HepG2 (cell line): ENCODE results near the gene GJD4. TPM values are rescaled to one million over a fixed set of nuclear protein-coding genes. Genes with fewer than 3 reads are reported as not detected.
A peak's percentile ranks its signal among the peaks of the same experiment; 100 is the strongest.

Source experiments
- BCL6 ChIP-seq: IDR thresholded peaks from 2 replicates; pipeline ENCODE4 v1.6.1; 2016; ENCODE audit warnings: missing genetic modification reagents, missing compliant biosample characterization
- FOXC1 ChIP-seq: sonication (generic); formaldehyde crosslinking; IDR thresholded peaks from 2 replicates; pipeline ENCODE4 v1.8.0; 2022; ENCODE audit warnings: mild to moderate bottlenecking, missing genetic modification reagents, borderline replicate concordance
- HMG20B ChIP-seq: conservative IDR thresholded peaks from 2 replicates; pipeline ENCODE4 v1.6.1; 2016; ENCODE audit warnings: missing genetic modification reagents, missing compliant biosample characterization
- HNRNPH1 ChIP-seq: fragments of 200-400 bp; formaldehyde crosslinking; optimal IDR thresholded peaks from 2 replicates; pipeline ENCODE3; 2017; ENCODE audit warnings: mild to moderate bottlenecking, low read depth, low read length
- NFIB ChIP-seq: sonication (generic); formaldehyde crosslinking; IDR thresholded peaks from 2 replicates; pipeline ENCODE4 v1.9.0; 2021; ENCODE audit warnings: missing genetic modification reagents, mild to moderate bottlenecking, borderline replicate concordance
- NFRKB ChIP-seq: fragments of 450-650 bp; IDR thresholded peaks from 2 replicates; pipeline ENCODE4 v1.6.1; 2017
- PCBP2 ChIP-seq: fragments of 200-400 bp; formaldehyde crosslinking; optimal IDR thresholded peaks from 2 replicates; pipeline ENCODE3; 2018; ENCODE audit warnings: low read length, low read depth; ENCODE audit not compliant: poor library complexity, severe bottlenecking
- RARA ChIP-seq: IDR thresholded peaks from 2 replicates; pipeline ENCODE4 v1.6.1; 2016; ENCODE audit warnings: missing genetic modification reagents, missing compliant biosample characterization
- SRSF9 ChIP-seq: fragments of 200-400 bp; formaldehyde crosslinking; IDR thresholded peaks from 2 replicates; pipeline ENCODE4 v1.6.1; 2018; ENCODE audit warnings: borderline replicate concordance, mild to moderate bottlenecking, low read depth, low read length; ENCODE audit not compliant: insufficient read depth, poor library complexity, severe bottlenecking
- THAP11 ChIP-seq: IDR thresholded peaks from 2 replicates; pipeline ENCODE4 v1.6.1; 2016; ENCODE audit warnings: missing biosample characterization, missing genetic modification reagents
- ZNF446 ChIP-seq: sonication (generic); formaldehyde crosslinking; IDR thresholded peaks from 2 replicates; pipeline ENCODE4 v1.5.0; 2020; ENCODE audit warnings: mild to moderate bottlenecking, missing genetic modification reagents
- ZSCAN20 ChIP-seq: sonication (generic); formaldehyde crosslinking; IDR thresholded peaks from 2 replicates; pipeline ENCODE4 v1.4.0; 2020; ENCODE audit warnings: missing genetic modification reagents, mild to moderate bottlenecking, borderline replicate concordance
- polyA plus RNA-seq, 8 experiments: library from polyadenylated mRNA; depleted of rRNA in 3 of 8; stranded (reverse) in 7 of 8; unstranded in 1 of 8; fragments of >200 nt; fragmentation: Illumina TruSeq in 4 of 8; extraction: Trizol in 4 of 8; gene quantifications; 2 replicates each; pipeline versions ENCODE4 v1.2.1 to v1.2.3, GENCODE V29; 2011 to 2016; ENCODE audit warnings: low read depth in 4 of 8, missing spikeins in 1 of 8, mixed read lengths in 1 of 8; ENCODE audit not compliant: insufficient read depth in 1 of 8
- total RNA-seq, 5 experiments: library from RNA; depleted of rRNA; stranded (reverse); fragments of >200 nt; fragmentation: Illumina TruSeq; extraction: Trizol; gene quantifications; 2 replicates each; pipeline ENCODE4 v1.2.3, GENCODE V29; 2016; ENCODE audit warnings: low read depth in 1 of 5
- TF ChIP-seq, protein P1 (sequence below): sonication (generic); formaldehyde crosslinking; IDR thresholded peaks from 2 replicates; pipeline ENCODE4 v1.4.0; 2020; ENCODE audit warnings: missing genetic modification reagents, borderline replicate concordance
- TF ChIP-seq, protein P2 (sequence below): IDR thresholded peaks from 2 replicates; pipeline ENCODE4 v1.4.0; 2020; ENCODE audit warnings: mild to moderate bottlenecking, missing genetic modification reagents
- TF ChIP-seq, protein P3 (sequence below): sonication (generic); formaldehyde crosslinking; IDR thresholded peaks from 2 replicates; pipeline ENCODE4 v1.4.0; 2020; ENCODE audit warnings: mild to moderate bottlenecking, missing genetic modification reagents, borderline replicate concordance
- TF ChIP-seq, protein P4 (sequence below): fragments of 450-650 bp; IDR thresholded peaks from 2 replicates; pipeline ENCODE4 v1.6.1; 2017; ENCODE audit warnings: mild to moderate bottlenecking

The GJD4 gene
- total and polyA plus RNA-seq, 2 of the 13 experiments (the other 11 are each of a cell fraction or from before 2014, with no cell fraction given): not detected

DNA sequence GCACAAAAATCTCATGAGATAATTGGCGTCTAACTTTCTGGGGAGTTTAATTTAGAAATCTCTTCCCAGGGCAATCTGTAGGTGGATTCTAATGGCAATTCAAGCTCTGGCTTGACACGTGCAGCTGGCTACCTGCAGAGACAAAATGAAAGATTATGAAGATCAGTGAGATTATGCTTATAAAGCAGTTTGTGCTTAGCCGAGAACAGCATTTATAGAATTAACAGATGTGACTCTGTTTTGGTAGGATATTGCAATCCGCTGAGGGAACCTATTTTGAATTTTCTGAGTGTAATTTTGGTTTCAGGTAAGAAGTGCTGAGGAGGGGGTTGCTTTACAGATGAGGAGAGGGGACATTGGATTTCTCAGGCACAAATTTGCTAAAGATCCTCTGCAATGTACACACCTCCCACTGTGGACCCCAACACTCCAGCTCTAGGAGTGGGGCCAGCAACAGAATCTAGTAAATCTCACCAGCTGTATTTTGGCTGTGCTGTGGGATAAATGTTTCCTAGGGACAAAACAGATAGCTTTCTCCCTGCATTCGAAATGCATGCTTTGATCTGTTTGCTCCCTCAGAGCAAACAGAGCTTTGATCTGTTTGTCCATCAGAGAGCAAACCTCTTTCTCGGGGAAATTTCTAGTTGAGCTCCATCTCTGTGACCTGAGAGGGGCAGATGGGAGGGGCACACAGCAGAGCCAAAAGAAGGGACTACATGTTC, 7.4 kb downstream of the GJD4 start (continued):
- no peak for TF ChIP-seq SRSF9
- no peak for TF ChIP-seq ZSCAN20 (CRISPR knock-in tag)
- TF ChIP-seq NFIB (CRISPR knock-in tag): no peak
- TF ChIP-seq, protein P1, sequence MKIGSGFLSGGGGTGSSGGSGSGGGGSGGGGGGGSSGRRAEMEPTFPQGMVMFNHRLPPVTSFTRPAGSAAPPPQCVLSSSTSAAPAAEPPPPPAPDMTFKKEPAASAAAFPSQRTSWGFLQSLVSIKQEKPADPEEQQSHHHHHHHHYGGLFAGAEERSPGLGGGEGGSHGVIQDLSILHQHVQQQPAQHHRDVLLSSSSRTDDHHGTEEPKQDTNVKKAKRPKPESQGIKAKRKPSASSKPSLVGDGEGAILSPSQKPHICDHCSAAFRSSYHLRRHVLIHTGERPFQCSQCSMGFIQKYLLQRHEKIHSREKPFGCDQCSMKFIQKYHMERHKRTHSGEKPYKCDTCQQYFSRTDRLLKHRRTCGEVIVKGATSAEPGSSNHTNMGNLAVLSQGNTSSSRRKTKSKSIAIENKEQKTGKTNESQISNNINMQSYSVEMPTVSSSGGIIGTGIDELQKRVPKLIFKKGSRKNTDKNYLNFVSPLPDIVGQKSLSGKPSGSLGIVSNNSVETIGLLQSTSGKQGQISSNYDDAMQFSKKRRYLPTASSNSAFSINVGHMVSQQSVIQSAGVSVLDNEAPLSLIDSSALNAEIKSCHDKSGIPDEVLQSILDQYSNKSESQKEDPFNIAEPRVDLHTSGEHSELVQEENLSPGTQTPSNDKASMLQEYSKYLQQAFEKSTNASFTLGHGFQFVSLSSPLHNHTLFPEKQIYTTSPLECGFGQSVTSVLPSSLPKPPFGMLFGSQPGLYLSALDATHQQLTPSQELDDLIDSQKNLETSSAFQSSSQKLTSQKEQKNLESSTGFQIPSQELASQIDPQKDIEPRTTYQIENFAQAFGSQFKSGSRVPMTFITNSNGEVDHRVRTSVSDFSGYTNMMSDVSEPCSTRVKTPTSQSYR (CRISPR knock-in tag): no peak
- TF ChIP-seq PCBP2: no peak
- TF ChIP-seq HNRNPH1: no peak
- no peak for TF ChIP-seq HMG20B (CRISPR knock-in tag)
- no peak for TF ChIP-seq NFRKB
- no peak for TF ChIP-seq FOXC1 (CRISPR knock-in tag)
- TF ChIP-seq, protein P2, sequence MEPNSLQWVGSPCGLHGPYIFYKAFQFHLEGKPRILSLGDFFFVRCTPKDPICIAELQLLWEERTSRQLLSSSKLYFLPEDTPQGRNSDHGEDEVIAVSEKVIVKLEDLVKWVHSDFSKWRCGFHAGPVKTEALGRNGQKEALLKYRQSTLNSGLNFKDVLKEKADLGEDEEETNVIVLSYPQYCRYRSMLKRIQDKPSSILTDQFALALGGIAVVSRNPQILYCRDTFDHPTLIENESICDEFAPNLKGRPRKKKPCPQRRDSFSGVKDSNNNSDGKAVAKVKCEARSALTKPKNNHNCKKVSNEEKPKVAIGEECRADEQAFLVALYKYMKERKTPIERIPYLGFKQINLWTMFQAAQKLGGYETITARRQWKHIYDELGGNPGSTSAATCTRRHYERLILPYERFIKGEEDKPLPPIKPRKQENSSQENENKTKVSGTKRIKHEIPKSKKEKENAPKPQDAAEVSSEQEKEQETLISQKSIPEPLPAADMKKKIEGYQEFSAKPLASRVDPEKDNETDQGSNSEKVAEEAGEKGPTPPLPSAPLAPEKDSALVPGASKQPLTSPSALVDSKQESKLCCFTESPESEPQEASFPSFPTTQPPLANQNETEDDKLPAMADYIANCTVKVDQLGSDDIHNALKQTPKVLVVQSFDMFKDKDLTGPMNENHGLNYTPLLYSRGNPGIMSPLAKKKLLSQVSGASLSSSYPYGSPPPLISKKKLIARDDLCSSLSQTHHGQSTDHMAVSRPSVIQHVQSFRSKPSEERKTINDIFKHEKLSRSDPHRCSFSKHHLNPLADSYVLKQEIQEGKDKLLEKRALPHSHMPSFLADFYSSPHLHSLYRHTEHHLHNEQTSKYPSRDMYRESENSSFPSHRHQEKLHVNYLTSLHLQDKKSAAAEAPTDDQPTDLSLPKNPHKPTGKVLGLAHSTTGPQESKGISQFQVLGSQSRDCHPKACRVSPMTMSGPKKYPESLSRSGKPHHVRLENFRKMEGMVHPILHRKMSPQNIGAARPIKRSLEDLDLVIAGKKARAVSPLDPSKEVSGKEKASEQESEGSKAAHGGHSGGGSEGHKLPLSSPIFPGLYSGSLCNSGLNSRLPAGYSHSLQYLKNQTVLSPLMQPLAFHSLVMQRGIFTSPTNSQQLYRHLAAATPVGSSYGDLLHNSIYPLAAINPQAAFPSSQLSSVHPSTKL: peak; percentile 74; the same call in 1 of the 2 replicates
- TF ChIP-seq, protein P3, sequence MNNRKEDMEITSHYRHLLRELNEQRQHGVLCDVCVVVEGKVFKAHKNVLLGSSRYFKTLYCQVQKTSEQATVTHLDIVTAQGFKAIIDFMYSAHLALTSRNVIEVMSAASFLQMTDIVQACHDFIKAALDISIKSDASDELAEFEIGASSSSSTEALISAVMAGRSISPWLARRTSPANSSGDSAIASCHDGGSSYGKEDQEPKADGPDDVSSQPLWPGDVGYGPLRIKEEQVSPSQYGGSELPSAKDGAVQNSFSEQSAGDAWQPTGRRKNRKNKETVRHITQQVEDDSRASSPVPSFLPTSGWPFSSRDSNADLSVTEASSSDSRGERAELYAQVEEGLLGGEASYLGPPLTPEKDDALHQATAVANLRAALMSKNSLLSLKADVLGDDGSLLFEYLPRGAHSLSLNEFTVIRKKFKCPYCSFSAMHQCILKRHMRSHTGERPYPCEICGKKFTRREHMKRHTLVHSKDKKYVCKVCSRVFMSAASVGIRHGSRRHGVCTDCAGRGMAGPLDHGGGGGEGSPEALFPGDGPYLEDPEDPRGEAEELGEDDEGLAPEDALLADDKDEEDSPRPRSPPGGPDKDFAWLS (CRISPR knock-in tag): no peak
- TF ChIP-seq, protein P4, sequence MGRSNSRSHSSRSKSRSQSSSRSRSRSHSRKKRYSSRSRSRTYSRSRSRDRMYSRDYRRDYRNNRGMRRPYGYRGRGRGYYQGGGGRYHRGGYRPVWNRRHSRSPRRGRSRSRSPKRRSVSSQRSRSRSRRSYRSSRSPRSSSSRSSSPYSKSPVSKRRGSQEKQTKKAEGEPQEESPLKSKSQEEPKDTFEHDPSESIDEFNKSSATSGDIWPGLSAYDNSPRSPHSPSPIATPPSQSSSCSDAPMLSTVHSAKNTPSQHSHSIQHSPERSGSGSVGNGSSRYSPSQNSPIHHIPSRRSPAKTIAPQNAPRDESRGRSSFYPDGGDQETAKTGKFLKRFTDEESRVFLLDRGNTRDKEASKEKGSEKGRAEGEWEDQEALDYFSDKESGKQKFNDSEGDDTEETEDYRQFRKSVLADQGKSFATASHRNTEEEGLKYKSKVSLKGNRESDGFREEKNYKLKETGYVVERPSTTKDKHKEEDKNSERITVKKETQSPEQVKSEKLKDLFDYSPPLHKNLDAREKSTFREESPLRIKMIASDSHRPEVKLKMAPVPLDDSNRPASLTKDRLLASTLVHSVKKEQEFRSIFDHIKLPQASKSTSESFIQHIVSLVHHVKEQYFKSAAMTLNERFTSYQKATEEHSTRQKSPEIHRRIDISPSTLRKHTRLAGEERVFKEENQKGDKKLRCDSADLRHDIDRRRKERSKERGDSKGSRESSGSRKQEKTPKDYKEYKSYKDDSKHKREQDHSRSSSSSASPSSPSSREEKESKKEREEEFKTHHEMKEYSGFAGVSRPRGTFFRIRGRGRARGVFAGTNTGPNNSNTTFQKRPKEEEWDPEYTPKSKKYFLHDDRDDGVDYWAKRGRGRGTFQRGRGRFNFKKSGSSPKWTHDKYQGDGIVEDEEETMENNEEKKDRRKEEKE: no peak
- no peak for TF ChIP-seq THAP11 (CRISPR knock-in tag)
- peak; percentile 21; the same call in 1 of the 2 replicates for TF ChIP-seq RARA (CRISPR knock-in tag)
- peak; percentile 76 for TF ChIP-seq BCL6
- no peak for TF ChIP-seq ZNF446
